ENCODE measurements around the gene POU5F1. TPM values are rescaled to one million over a fixed set of nuclear protein-coding genes. Genes with fewer than 3 reads are reported as not detected.

POU5F1 gene
- polyA plus RNA-seq, 1 donor from 2014 or later: not detected

DNA sequence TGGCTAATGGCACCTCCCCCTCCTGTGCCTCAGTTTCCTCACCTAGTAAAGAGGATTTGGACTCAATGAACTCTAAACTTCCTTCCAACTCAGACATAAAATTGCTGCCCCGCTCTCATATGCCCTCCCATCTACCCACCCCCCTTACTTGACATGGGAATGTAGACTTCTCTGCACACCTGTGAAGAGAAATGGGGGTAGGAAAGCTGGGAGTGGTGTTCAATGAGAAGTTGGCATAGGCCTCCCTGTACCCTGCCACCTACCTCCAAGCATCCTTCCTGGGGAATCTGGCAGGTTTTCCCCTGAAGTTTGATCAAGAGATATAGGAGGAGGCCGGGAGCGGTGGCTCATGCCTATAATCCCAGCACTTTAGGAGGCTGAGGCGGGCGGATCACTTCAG is 3.9 kb upstream of the POU5F1 start:
- Histone ChIP-seq H3K9ac (ENCODE audit: low read length) (no peak overlapping the region), H3F3A (ENCODE audit: insufficient read depth, low read length, poor library complexity, severe bottlenecking) (no peaks in the 10 kb centered on the region), H3K4me2 (ENCODE audit: low read length) (no peak overlapping the region), H3K79me2 (replicated peaks; ENCODE audit: insufficient read depth, low read length) (no peaks in the 10 kb centered on the region), H3K27me3 (ENCODE audit: insufficient read depth, low read depth, low read length) (no peaks in the 10 kb centered on the region), H3K36me3 (ENCODE audit: insufficient read depth, low read length) (no peaks in the 10 kb centered on the region), H3K9me2 (ENCODE audit: insufficient read depth, low read length) (no peaks in the 10 kb centered on the region), H4K20me1 (ENCODE audit: insufficient read depth) (no peaks in the 10 kb centered on the region), H3K9me3 (ENCODE audit: low read length) (no peaks in the 10 kb centered on the region), H3K4me3 (ENCODE audit: low read length) (no peak overlapping the region), H3K27ac (ENCODE audit: low read length) (no peak overlapping the region), H2AFZ (ENCODE audit: low read depth, low read length) (no peak overlapping the region)
- TF ChIP-seq MXI1 (conservative IDR thresholded peaks at IDR 0.05; ENCODE audit: poor library complexity, severe bottlenecking) (no peak), EP300 (conservative IDR thresholded peaks at IDR 0.05; ENCODE audit: poor library complexity, severe bottlenecking) (no peak), RAD21 (conservative IDR thresholded peaks at IDR 0.05) (no peak), EZH2 (IDR thresholded peaks at IDR 0.05; ENCODE audit: borderline replicate concordance, insufficient read depth, low read length, poor library complexity, severe bottlenecking) (no peak), POLR2AphosphoS5 (IDR thresholded peaks at IDR 0.05) (no peak), SMC3 (conservative IDR thresholded peaks at IDR 0.05; ENCODE audit: poor library complexity) (no peak)
- TF ChIP-seq, protein P1, sequence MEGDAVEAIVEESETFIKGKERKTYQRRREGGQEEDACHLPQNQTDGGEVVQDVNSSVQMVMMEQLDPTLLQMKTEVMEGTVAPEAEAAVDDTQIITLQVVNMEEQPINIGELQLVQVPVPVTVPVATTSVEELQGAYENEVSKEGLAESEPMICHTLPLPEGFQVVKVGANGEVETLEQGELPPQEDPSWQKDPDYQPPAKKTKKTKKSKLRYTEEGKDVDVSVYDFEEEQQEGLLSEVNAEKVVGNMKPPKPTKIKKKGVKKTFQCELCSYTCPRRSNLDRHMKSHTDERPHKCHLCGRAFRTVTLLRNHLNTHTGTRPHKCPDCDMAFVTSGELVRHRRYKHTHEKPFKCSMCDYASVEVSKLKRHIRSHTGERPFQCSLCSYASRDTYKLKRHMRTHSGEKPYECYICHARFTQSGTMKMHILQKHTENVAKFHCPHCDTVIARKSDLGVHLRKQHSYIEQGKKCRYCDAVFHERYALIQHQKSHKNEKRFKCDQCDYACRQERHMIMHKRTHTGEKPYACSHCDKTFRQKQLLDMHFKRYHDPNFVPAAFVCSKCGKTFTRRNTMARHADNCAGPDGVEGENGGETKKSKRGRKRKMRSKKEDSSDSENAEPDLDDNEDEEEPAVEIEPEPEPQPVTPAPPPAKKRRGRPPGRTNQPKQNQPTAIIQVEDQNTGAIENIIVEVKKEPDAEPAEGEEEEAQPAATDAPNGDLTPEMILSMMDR (IDR thresholded peaks at IDR 0.05; ENCODE audit: poor library complexity, severe bottlenecking): no peak

DNA sequence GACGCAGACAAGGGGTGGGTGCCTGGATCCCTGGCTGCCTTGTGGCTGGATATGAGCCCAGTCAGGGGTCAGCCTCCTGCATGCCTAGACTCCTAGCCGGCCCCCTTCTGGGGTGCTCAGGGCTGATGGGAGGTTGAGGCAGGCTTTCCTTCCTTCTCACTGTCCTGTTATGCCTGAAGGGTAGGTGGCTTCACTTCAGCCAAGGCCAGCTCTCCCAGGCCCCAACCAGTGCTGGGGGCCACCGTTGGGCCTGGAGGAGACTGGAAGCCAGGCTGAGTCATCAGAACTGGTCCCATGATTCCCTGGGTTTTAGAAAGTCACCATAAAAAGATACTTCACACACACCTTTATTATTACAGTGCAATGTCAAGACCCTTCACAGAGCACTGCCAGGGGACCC is 2.9 kb upstream of the POU5F1 start:
- no peak overlapping the region for H3K9ac ChIP-seq (ENCODE audit: low read length)
- no peaks in the 10 kb centered on the region for H3K9me3 ChIP-seq (ENCODE audit: low read length)
- H3K27ac ChIP-seq (ENCODE audit: low read length): no peak overlapping the region
- no peaks in the 10 kb centered on the region for H3K36me3 ChIP-seq (ENCODE audit: insufficient read depth, low read length)
- no peaks in the 10 kb centered on the region for H3K9me2 ChIP-seq (ENCODE audit: insufficient read depth, low read length)
- H3K27me3 ChIP-seq (ENCODE audit: insufficient read depth, low read depth, low read length): no peaks in the 10 kb centered on the region
- no peak overlapping the region for H3K4me3 ChIP-seq (ENCODE audit: low read length)
- TF ChIP-seq TAF1 (IDR thresholded peaks at IDR 0.05; ENCODE audit: low read depth): no peak
- TF ChIP-seq RAD21 (conservative IDR thresholded peaks at IDR 0.05): no peak
- no peak for TF ChIP-seq SMC3 (conservative IDR thresholded peaks at IDR 0.05; ENCODE audit: poor library complexity)
- no peak for TF ChIP-seq EZH2 (IDR thresholded peaks at IDR 0.05; ENCODE audit: borderline replicate concordance, insufficient read depth, low read length, poor library complexity, severe bottlenecking)
- TF ChIP-seq POLR2AphosphoS5 (IDR thresholded peaks at IDR 0.05): no peak
- no peak for TF ChIP-seq EP300 (conservative IDR thresholded peaks at IDR 0.05; ENCODE audit: poor library complexity, severe bottlenecking)
- TF ChIP-seq, protein P2, sequence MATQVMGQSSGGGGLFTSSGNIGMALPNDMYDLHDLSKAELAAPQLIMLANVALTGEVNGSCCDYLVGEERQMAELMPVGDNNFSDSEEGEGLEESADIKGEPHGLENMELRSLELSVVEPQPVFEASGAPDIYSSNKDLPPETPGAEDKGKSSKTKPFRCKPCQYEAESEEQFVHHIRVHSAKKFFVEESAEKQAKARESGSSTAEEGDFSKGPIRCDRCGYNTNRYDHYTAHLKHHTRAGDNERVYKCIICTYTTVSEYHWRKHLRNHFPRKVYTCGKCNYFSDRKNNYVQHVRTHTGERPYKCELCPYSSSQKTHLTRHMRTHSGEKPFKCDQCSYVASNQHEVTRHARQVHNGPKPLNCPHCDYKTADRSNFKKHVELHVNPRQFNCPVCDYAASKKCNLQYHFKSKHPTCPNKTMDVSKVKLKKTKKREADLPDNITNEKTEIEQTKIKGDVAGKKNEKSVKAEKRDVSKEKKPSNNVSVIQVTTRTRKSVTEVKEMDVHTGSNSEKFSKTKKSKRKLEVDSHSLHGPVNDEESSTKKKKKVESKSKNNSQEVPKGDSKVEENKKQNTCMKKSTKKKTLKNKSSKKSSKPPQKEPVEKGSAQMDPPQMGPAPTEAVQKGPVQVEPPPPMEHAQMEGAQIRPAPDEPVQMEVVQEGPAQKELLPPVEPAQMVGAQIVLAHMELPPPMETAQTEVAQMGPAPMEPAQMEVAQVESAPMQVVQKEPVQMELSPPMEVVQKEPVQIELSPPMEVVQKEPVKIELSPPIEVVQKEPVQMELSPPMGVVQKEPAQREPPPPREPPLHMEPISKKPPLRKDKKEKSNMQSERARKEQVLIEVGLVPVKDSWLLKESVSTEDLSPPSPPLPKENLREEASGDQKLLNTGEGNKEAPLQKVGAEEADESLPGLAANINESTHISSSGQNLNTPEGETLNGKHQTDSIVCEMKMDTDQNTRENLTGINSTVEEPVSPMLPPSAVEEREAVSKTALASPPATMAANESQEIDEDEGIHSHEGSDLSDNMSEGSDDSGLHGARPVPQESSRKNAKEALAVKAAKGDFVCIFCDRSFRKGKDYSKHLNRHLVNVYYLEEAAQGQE (IDR thresholded peaks at IDR 0.05; ENCODE audit: borderline replicate concordance): no peak
- TF ChIP-seq, protein P1 (IDR thresholded peaks at IDR 0.05; ENCODE audit: poor library complexity, severe bottlenecking): no peak
- no peak for TF ChIP-seq MXI1 (conservative IDR thresholded peaks at IDR 0.05; ENCODE audit: poor library complexity, severe bottlenecking)
- no peaks in the 10 kb centered on the region for H3F3A ChIP-seq (ENCODE audit: insufficient read depth, low read length, poor library complexity, severe bottlenecking)
- H3K79me2 ChIP-seq (replicated peaks; ENCODE audit: insufficient read depth, low read length): no peaks in the 10 kb centered on the region
- no peak overlapping the region for H2AFZ ChIP-seq (ENCODE audit: low read depth, low read length)
- no peaks in the 10 kb centered on the region for H4K20me1 ChIP-seq (ENCODE audit: insufficient read depth)
- no peak overlapping the region for H3K4me2 ChIP-seq (ENCODE audit: low read length)

Data from neural cell (in vitro differentiated cells).